Daoy (cell line): ENCODE measurements around the gene LAMA3. TPM values are rescaled to one million over a fixed set of nuclear protein-coding genes. Genes with fewer than 3 reads are reported as not detected.

Experiments
- DNase-seq: peaks from one replicate; pipeline ENCODE4 v3.0.0-alpha.2; 2015; ENCODE audit warnings: low read depth
- total RNA-seq: library from RNA; depleted of rRNA; stranded (reverse); fragments of >200 nt; shearing (Covaris generic); gene quantifications from 2 replicates; pipeline ENCODE4 v1.2.3, GENCODE V29; 2014

LAMA3 gene
- total RNA-seq, 1 experiment from 2014 or later = 1.4 TPM

DNA sequence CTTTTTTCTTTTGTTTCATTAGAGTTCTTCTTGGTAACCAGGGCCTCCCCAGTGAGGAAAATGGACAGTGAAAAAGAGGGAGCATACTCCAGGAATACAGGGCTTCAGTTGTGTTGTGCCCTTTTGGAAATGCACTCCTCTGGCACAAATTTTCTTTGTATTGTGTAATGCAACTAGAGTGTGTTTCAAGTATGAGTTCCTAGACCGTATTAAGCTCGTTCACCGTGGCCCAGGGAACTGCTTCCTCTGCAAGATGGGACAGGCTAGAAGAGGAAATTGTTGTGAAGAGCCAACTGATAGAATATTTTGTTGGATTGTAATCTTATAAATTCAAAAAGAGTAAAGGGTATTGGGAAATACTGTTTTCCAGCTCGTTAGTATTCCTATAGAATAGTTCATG is 188.1 kb downstream of the LAMA3 start:
- no peak for DNase-seq

DNA sequence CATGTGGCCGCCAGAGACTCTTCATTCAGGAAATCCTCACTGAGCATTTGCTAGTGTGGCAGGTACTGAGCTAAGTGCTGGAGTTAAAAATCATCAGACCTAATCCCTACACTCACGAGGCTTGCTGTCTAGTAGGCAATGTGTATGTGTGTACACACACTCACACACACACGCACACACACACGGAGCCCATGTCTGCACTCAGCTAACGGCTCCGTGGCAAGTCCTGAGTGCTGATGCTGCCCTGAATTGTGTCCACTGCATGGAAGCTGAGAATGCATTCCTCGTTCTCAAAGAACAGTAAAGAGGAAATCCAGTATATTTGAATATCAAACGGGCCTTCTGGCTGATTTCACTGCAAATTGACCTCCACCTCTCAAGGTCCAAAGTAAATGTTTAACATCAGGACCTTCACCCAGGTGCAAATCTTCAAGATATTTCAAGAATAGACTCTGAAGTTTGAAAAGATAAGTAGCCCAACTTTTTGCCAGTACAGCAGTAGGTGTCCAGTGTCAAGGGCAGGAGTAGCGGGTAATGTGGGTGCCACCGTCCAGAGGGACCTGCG is 189.2 kb downstream of the LAMA3 start:
- no peak for DNase-seq

DNA sequence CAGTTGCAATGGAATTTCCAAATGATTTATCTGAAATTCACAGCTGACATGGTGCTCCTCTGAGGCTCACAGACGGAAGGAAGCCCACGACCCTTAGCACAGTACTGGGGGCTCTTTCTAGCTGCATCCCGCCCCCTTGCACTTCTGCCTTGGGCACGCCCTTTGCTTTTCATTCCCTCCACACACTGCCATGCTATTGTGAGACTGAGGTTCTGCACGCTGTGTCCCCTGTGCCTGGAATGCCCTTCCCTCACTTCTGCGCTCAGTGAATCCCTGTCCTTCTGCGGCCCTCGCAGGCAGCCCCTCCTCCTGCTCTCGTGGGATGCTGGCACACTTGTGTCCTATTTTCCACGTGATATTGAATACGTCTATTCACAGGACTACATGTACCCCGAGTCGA is 189.9 kb downstream of the LAMA3 start:
- DNase-seq = no peak

DNA sequence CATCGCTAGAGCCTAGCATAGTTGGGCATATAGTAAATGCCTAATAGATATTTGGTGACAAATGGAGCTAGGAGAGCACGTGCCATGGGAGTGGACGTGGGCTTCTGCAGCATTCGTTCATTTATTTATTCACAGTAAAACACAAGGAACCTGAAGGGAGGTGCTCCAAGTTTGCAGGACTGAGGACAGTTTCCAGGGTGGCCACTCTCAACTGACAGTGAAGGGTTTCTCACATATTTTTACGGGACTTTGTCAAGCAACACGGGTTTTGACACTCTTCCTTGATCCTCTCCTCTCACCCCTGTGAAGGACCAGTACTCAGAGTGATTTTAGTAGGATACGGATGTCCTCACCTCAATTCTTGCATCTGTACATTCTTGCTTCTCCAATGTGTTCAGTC is 190.3 kb downstream of the LAMA3 start:
- DNase-seq = no peak

DNA sequence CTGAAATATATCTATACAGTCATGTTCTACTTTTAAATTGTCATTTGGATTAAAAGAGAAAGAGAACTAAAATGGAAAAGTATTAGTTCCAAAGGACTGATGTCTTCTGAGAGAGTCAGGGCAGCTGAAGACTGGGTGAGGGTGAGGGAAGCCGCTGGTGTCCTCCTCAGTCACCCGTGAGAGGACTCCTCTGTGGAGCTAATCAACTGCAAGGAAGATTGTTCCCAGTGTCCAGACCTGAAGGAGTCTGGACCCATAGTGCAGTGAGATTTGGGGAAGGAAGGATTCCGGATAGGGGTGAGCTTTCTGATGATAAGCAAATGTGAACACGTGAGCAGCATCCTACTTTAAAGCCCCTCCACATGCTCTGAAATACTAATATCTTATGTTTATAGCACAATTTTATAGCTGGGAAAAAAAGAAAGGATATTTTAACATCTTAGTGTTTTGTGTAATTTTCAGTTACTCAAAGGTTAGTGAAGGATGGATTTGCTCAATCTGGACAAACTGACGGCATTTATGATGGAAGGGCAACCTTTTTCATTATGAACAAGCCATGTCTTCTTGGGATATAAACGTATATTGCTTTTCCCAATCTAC is 190.8 kb downstream of the LAMA3 start:
- DNase-seq = no peak

DNA sequence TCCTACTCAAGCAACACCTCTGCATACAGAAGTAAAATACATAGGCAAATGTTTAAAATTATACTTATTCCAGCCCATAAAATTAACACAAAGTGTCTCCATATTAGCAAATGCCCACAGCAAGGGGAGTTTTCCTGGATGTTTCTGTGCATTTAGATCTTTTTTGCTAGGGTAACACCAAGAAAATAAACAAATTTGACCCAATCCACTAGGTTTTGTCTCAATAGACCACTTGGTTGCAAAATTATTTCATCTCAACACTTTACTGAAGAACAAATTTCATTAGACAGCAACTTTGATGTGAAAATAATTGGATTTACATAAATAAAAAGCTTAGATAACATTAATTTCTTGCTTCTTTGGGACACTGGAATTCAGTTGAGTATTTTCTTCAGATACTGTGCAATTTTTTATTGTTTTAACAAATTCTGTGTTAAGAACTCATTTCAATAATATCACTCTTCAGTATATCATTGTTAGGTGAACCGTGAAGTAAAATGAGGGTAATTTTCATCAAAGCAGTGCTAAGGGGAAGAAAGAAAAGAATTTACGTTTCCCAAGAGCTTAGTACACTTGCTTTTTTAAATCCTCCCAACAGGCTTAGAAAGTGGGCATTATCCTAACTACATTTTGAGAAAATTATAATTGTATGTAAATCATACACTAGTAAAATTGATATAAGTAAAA is 191.8 kb downstream of the LAMA3 start:
- no peak for DNase-seq

DNA sequence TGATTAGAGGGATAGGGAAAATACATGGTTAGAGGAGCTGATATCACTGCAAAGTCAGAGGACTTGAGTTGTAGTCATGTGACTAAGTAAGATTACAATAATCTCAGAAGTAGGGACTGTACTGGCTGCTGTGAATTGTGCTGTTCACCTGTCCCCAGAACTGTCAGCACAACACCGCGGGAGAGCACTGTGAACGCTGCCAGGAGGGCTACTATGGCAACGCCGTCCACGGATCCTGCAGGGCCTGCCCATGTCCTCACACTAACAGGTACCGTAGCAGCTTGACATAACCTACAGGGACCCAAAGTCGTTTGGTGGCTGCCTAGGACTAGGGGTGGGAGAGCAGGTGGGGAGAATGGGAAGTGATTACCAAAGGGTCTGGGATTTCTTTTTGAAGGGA is 192.5 kb downstream of the LAMA3 start:
- DNase-seq = no peak

DNA sequence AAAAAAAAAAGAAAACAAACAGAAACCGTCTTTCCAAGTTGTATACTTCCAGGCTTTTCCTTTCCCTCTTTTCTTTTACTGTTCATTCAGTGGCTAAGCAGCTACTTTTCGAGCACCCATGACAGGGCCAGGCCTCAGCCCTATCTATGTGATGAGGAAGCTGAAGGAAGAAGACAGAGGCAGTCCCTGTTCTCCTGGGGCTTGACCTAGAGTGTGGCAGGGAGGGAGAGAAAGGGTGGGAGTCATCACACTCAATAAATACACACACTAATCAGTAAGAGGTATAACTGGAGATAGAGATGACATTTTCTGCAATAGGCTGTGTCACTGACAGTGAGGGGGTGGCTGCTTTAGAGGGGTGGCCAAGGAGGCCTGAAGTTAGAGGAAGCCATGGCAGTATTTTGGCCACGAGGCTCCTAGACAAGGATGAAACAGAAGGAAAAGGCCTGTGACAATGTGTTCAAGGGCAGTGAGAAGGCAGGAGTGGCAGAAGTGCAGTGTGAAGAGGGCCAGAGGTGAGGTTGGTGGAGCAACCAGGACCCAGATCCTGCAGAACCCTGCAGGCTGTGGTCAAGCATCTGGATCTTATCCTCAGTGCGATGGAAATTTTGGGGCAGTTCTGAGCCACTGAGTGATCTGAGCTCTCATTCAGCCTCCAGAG is 193.5 kb downstream of the LAMA3 start:
- no peak for DNase-seq

DNA sequence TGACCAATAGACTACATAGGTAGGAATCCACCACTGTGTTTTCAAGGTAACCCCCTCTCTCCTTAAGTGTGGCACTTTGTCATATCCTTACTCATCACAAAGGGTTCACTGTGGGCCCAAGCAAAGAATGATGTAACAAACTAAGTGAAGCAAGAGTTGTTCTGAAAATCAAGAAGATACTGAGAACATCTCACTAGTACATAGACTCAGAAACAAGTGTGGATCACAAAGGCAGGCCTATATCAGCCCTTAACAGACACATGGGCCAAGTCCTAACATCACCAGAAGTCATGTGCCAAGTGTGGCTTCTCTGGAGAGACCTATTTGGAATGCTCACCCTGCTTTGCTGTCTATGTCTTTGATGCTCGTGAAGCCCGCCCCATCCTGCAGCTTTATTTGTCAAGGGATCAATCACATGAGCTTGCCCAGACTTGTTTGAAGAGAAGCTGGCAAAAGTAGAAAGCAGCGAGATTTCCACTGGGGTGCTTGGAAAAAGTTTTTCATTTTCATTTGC is 194.1 kb downstream of the LAMA3 start:
- no peak for DNase-seq

DNA sequence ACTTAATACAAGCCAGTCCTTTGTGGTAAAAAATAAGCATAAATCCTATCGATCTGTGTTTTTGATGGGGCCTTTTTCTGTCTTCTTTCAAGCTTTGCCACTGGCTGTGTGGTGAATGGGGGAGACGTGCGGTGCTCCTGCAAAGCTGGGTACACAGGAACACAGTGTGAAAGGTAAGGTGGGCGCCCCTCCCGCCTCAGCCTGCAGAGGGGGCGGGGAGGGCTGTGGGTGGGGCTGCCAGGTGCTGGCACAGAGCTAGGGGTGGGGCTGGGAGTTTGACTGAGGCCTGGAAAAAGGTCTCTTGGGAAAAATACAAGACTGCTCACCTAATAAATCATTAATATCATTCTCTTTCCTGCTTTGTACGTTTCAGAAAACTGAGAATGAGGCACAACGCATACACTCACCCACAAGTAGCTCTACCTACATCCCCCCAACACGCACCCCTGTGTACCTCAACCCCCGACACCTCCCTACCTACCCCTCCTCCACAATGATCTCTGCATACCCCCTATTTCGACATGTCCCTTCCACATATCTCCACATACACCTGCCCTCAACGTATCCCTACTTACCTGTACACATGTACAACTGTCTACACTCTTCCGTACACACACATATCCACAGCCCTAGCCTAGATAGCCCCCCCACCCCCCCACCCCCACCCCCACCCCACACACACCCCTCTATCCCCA is 195.6 kb downstream of the LAMA3 start:
- DNase-seq = no peak

DNA sequence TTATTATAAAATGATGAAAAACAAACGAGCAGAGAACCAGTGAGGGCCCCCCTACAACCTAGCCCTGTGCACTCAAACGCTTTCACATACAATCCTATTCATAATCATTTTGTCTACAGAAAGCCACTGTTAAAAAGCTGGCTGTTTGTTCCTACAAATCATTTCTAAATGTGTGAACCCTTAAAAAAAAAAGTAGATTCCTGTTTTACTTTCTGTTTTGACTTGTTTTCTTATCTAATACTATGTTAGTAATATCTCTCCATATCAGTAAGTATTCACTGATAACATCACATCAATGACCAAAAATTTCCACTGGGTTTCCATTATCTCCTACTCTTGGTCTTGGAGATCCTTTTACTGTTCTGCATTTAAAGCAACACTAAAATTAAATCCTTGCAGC is 196.5 kb downstream of the LAMA3 start:
- DNase-seq = no peak

DNA sequence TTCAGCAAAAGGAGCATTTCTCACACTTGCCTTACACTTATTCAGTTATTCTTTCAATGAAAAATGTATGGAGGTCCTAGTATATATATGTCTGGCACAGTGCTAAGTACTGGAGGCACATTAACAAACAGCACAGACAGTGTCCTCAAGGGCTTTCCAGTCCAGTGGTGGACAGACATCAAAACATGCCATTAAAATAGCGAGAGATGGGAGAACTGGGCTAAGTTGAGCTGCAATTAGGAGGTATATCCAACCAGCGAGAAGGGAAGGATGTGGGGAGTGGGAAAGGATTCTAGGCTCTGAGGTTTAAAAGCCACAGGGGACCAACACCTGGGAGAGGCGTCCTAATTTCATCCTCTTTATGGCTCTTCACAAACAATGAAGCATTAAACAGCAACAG is 197.8 kb downstream of the LAMA3 start:
- DNase-seq = no peak

DNA sequence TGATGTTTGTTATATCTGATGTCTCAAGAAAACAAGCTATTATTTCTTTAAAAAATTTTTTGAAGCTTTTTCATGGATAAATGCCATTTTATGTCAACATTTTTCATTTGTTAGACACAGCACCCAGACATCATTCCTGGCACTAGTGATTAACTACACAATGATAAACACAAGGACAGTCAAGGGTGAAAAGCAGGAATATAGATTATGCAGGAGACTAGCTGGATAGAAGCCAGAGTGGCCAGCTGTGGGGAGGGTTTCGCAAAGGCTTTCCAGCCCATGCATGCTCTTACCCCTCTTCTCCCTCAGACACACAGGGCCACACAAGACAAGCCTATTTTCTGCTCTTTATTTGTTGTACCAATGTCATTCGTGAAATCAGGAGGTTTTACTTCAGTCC is 198.2 kb downstream of the LAMA3 start:
- DNase-seq = no peak

DNA sequence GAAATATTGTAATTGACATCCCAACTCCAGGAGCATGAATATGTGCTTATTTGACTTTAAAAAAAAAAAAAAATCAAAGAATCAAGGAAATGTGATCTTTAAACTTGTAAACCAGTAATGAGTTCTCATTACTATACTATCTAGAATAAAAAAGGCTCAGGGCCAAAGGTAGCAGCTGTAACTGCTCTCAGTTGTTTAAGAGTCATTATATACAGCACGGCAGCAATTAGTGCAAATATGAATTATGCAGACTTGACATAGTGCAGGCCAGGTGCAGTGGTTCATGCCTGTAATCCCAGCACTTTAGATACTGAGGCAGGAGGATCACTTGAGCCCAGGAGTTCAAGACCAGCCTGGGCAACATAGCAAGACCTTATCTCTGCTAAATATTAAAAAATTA is 199.6 kb downstream of the LAMA3 start:
- no peak for DNase-seq

DNA sequence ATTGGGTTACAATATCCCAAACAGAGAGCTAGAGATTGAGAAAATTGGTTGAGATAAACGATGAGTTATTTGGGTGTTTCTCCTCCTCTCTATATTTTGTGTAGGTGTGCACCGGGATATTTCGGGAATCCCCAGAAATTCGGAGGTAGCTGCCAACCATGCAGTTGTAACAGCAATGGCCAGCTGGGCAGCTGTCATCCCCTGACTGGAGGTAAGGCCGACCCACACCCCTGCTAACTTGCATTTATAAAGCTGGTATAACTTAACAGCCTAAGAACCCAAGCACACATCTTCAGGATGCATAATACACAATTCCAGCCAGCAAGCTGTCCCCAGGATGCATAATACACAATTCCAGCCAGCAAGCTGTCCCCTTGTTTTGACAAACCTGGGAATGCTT is 200.7 kb downstream of the LAMA3 start:
- DNase-seq = no peak

DNA sequence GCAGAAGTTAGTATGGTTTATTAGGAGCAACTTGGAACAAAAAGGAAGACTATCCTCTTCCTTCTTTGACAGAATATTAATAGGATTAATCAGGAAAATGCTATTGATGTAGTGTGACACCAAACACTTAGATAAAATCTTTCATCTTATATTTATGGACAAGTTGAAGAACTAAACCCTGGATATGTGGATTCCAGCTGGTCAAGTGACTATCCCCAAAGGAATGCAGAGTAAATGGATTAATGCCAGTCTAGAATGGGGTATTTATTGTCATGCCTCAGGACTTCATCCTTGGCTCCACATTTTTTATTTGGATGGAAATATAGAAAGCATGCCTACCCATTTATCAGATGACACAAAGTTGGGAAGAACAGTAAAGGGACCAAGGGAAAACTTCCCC is 201.3 kb downstream of the LAMA3 start:
- DNase-seq = peak; percentile 17

DNA sequence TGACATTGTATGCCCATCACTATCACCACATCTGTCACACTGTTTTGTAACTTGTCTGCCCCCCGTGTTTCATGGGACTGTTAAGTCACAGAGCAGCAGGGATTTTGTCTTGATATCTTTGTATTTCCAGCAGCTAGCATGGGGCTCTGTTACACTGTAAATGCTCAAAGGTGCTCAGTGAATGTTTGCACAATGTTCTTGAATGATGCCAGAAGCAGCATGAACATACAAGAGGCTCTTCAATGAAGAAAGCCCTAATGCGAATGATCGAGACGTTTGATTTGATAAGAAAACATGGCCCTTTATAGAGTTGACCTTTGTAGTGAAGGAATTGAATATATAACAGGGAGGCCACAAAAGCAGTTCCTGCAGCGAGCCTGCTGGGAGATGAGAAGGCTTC is 204.4 kb downstream of the LAMA3 start:
- no peak for DNase-seq

DNA sequence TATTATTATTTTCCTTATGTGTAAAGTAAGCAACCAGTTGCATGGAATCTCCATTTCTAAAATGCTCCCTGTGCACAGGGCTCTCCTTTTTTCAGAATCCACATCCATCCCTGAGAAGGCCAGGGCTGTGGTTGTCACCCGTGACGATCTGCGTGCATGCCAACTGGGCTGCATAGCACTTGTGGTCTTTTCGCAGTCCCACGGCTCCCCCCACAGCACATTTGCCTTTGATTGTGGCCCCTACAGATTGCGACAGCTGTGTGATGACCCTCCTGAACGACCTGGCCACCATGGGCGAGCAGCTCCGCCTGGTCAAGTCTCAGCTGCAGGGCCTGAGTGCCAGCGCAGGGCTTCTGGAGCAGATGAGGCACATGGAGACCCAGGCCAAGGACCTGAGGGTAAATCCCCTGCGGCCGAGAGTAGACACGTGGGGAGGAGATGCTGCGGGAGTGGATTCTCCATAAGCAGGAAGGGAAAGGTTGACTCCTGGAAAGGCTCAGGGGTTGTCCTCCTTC is 205.5 kb downstream of the LAMA3 start:
- DNase-seq = no peak

DNA sequence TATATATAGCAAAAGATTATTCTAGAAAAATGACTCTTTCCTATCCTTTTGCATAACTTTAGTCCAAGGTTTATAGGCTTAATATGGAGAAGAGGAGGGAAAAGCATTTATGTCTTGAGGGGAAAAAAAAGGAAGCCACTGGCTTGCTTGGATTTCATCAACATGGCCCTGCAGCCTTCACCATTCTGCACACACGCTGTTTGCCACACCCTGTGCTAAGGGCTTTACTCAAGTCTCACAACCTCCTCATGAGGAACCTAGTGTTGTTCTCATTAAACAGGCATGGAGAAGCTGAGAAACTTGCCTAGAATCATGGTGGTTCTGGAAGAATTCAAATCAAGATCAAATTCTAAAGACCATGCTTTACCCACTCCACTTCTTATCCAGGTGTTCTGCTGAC is 208.0 kb downstream of the LAMA3 start:
- DNase-seq = no peak

DNA sequence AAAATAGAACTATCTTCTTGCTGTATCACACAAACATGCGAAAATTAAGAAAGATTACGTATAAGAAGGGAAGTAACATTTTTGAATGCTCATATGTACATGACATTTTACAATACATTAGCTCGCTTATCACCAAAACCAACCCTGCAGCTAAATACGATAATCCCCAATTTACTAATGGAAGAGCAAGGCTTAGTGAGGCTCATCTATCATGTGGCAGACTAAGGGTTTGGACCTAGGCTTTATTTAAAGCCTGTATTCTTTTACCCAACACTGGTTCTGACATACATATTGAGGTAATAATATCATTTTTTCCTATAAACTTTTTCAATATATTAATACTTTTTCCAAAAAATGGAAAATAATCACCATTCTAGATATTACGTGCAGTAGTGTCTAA is 208.5 kb downstream of the LAMA3 start:
- no peak for DNase-seq

DNA sequence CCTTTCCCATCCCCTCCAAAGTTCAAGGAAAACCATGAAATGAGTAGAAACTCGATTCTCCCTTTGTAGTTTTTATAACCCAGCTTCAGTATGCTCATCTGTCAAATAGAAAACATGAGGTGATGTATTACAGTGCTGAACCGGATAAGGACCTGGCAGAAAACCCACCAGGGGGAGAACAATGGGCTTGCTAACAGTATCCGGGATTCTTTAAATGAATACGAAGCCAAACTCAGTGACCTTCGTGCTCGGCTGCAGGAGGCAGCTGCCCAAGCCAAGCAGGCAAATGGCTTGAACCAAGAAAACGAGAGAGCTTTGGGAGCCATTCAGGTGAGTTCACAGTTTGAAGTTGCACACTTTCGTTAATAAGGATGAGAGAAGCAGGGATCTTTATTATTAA is 211.7 kb downstream of the LAMA3 start:
- DNase-seq = no peak

DNA sequence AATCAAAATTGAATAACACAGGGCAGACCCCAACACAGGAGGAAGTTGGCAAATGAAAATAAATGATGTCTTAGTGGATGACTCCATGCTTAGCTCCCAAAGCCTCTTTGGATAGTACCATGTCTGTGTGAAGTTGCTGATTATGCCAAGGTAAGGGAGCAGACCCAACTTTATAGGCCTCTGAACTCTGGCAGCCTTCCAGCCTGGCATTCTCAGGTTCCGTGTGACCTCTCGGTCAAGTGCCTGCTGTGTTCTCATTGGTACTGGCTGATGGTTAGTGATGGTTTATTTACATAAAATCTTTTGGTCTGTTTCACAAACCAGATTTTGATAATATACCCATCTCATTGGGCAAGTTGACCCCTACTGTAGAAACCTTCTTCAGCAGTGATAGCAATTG is 213.1 kb downstream of the LAMA3 start:
- no peak for DNase-seq
